Fibroblast of skin of right quadriceps (primary cell): ENCODE results near the gene TEX44.

Experiments
- DNase-seq: peaks from one replicate; pipeline ENCODE4 v3.0.0-alpha.2; 2013

TEX44 gene

DNA sequence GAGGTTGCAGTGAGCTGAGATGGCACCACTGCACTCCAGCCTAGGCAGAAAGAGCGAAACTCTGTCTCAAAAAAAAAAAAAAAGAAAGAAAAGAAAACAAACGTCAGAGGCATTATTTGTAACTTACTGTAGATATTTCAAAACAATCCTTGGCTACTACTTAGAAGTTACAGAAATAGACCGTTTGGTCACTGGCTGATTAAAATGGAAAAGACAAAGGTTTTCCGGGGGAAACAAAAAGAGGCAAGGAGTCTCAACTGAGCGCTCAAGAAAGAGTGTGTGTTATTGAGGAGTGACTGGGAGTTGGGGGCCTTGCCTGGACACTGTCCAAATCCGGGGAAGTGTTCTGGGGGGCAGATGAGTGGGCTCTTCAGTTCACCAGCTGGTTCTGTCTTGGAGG lies 47.6 kb downstream of the TEX44 start:
- no peak for DNase-seq

DNA sequence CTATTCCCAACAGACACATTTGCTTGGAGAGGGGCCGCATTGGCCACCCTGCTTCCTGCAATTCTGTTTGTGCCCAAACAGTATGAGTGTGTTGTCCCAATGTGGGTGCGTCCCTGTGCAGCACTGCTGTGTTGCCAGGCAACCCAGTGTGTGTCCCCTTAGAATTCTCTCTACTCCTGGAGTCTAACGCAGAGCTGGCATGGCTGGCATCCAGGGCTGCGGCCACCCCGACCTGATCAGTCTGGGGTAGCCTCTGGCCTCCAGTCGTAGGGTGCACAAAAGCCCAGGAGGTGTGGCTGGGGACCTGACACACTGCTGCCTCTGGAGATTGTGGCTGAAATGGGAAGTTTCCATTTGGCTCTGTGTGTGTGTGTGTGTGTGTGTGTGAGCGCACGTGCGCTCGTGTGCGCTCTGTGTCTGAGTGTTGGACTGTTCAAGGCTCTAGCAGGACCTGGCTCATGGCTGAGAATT lies 48.0 kb downstream of the TEX44 start:
- no peak for DNase-seq

DNA sequence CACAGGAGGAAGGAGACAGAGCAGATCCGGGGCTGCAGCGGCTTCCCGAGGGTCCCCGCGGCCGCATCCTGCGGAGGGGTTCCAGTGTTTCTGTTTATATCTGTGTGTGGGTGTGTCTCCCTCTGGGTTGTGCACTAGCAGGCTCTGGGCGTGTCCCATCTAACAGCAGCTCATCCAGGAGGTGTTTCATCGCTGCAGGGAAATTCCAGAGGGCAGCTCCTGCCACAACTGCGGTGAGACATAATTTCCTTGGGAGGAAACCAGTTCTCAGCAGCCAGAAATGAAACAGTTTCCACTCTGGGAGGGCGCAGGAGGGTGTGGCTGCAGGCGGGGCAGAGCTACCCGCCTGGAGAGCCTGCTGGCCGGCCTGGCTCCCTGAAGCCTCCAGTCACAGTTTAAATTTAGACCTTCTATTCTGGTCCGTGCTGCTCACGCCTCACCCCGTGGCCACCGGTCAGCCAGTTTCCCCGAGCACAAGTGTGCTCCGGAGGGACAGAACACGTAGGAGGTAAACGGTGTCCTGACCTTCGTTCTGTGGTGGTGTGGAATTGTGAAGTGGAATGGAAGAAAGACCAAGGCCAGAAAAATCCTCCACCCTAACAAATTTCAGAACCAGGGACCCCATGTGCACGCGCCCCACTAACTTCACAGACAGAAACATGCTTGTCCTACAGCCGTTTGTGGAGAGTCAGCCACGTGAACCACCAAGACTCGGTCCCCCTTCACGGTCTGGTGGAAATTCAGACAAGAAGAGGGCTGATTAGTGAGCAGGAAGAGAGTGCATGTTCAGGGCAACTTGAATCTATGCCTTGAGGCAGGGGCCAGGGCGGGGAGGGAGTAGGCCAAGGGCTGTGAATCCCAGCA lies 50.2 kb downstream of the TEX44 start:
- DNase-seq = peak; percentile 84

DNA sequence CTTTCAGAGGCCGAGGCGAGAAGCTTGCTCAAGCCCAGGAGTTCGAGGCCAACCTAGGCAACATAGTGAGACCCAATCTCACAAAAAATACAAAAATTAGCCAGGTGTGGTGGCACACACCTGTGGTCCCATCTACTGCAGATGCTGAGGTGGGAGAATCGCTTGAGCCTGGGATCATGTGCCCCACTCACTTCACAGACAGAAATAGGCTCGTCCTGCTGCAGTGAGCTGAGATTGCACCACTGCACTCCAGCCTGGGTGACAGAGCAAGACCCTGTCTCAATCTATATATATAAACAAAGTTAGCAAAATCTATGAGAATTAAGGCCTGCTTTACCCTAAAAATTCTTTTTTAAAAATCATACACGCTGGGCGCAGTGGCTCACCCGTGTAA lies 50.8 kb downstream of the TEX44 start:
- no peak for DNase-seq
